Measurements from ENCODE around the gene CPVL. TPM values are rescaled to one million over a fixed set of nuclear protein-coding genes. Genes with fewer than 3 reads are reported as not detected.
A peak's percentile ranks its signal among the peaks of the same experiment; 100 is the strongest.

CPVL gene
- total and polyA plus RNA-seq, 2 experiments from 2014 or later, result 30.6 to 95.2 TPM

- TF ChIP-seq, protein P1, sequence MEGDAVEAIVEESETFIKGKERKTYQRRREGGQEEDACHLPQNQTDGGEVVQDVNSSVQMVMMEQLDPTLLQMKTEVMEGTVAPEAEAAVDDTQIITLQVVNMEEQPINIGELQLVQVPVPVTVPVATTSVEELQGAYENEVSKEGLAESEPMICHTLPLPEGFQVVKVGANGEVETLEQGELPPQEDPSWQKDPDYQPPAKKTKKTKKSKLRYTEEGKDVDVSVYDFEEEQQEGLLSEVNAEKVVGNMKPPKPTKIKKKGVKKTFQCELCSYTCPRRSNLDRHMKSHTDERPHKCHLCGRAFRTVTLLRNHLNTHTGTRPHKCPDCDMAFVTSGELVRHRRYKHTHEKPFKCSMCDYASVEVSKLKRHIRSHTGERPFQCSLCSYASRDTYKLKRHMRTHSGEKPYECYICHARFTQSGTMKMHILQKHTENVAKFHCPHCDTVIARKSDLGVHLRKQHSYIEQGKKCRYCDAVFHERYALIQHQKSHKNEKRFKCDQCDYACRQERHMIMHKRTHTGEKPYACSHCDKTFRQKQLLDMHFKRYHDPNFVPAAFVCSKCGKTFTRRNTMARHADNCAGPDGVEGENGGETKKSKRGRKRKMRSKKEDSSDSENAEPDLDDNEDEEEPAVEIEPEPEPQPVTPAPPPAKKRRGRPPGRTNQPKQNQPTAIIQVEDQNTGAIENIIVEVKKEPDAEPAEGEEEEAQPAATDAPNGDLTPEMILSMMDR (IDR thresholded peaks at IDR 0.05; ENCODE audit: low read depth, low read length), result no peak
- no peaks in the 10 kb centered on the region for H3K9me3 ChIP-seq (ENCODE audit: low read depth)
- H3K4me1 ChIP-seq (ENCODE audit: low read depth), result no peaks in the 10 kb centered on the region
- H3K27me3 ChIP-seq, result peaks cover 6% of the 10 kb centered on the region
- H3K4me3 ChIP-seq, result no peak overlapping the region
- H3K36me3 ChIP-seq, result no peaks in the 10 kb centered on the region
- DNase-seq (ENCODE audit: low read depth in 1 of 2, low spot score in 1 of 2), result no peak
- H3K27ac ChIP-seq, result no peak overlapping the region
These were observed 6.5 kb downstream of the CPVL start for GRCh38 chr7:29139796-29140195.

- Histone ChIP-seq H3K27me3 (peaks cover 3% of the 10 kb centered on the region), H3K4me3 (no peak overlapping the region), H3K36me3 (no peaks in the 10 kb centered on the region), H3K4me1 (ENCODE audit: low read depth) (no peaks in the 10 kb centered on the region), H3K27ac (no peak overlapping the region), H3K9me3 (ENCODE audit: low read depth) (no peaks in the 10 kb centered on the region)
- TF ChIP-seq, protein P1 (IDR thresholded peaks at IDR 0.05; ENCODE audit: low read depth, low read length), result no peak
- DNase-seq (ENCODE audit: low read depth in 1 of 2, low spot score in 1 of 2), result peak in 1 of 2 donors; percentile 8
These were observed 7.1 kb downstream of the CPVL start for GRCh38 chr7:29139191-29139590.

GRCh38 chr7:29138588-29138987, 7.7 kb downstream of the CPVL start:
- H3K4me3 ChIP-seq, result no peak overlapping the region
- no peaks in the 10 kb centered on the region for H3K36me3 ChIP-seq
- H3K27ac ChIP-seq, result no peak overlapping the region
- no peaks in the 10 kb centered on the region for H3K9me3 ChIP-seq (ENCODE audit: low read depth)
- peaks cover 2% of the 10 kb centered on the region for H3K27me3 ChIP-seq
- TF ChIP-seq, protein P1 (IDR thresholded peaks at IDR 0.05; ENCODE audit: low read depth, low read length), result no peak
- H3K4me1 ChIP-seq (ENCODE audit: low read depth), result no peaks in the 10 kb centered on the region
- DNase-seq (ENCODE audit: low read depth in 1 of 2, low spot score in 1 of 2), result no peak

- DNase-seq (ENCODE audit: low read depth in 1 of 2, low spot score in 1 of 2), result no peak
- Histone ChIP-seq H3K36me3 (no peaks in the 10 kb centered on the region), H3K4me3 (no peak overlapping the region), H3K9me3 (ENCODE audit: low read depth) (no peaks in the 10 kb centered on the region), H3K4me1 (ENCODE audit: low read depth) (no peaks in the 10 kb centered on the region), H3K27ac (no peak overlapping the region), H3K27me3 (no peaks in the 10 kb centered on the region)
- TF ChIP-seq, protein P1 (IDR thresholded peaks at IDR 0.05; ENCODE audit: low read depth, low read length), result no peak
These were observed 10.5 kb downstream of the CPVL start for GRCh38 chr7:29135846-29136245.

DNA sequence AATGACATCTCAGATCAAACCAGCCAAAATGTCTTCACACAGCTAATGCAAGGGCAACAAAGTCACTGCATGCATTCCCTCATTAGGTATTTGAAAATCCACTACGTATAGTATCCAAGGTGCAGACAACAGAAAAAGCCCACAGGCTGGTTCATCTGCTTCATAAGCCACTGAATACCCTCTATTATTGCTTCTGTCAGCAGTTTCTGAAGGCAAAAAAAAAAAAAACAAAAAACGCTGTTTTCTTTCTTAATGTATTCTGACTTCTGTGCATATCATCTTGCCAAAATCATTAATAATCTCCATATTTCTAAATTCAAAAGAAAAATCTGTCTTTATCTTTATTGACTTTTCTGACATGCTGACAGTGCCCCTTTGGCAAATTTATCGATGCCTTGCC, 13.4 kb downstream of the CPVL start:
- no peak for DNase-seq (ENCODE audit: low read depth in 1 of 2, low spot score in 1 of 2)
- Histone ChIP-seq H3K4me3 (no peak overlapping the region), H3K27ac (no peak overlapping the region), H3K36me3 (no peaks in the 10 kb centered on the region), H3K27me3 (no peaks in the 10 kb centered on the region), H3K4me1 (ENCODE audit: low read depth) (peaks cover 5% of the 10 kb centered on the region), H3K9me3 (ENCODE audit: low read depth) (no peaks in the 10 kb centered on the region)
- TF ChIP-seq, protein P1 (IDR thresholded peaks at IDR 0.05; ENCODE audit: low read depth, low read length), result no peak

GRCh38 chr7:29131678-29132077, 14.7 kb downstream of the CPVL start:
- peaks cover 10% of the 10 kb centered on the region for H3K4me1 ChIP-seq (ENCODE audit: low read depth)
- no peaks in the 10 kb centered on the region for H3K9me3 ChIP-seq (ENCODE audit: low read depth)
- no peaks in the 10 kb centered on the region for H3K36me3 ChIP-seq
- no peak overlapping the region for H3K4me3 ChIP-seq
- TF ChIP-seq, protein P1 (IDR thresholded peaks at IDR 0.05; ENCODE audit: low read depth, low read length), result no peak
- no peaks in the 10 kb centered on the region for H3K27me3 ChIP-seq
- H3K27ac ChIP-seq, result no peak overlapping the region
- DNase-seq (ENCODE audit: low read depth in 1 of 2, low spot score in 1 of 2), result no peak

Data from cardiac muscle cell (in vitro differentiated cells and primary cell).